GM20431 (cell line): Measurements from ENCODE around the gene KLRB1.
"Not testable (repeated sequence)": the region's sequence is repeated elsewhere in the genome, so short reads cannot be mapped to it uniquely, and the experiment has no call there.

Source experiments
- in situ Hi-C: fragments of 300-500 bp; cut with MseI, MboI; formaldehyde crosslinking; loops from one replicate; pipeline ENCODE4 v1.15.0; 2020; ENCODE audit warnings: low sequenced_read_pairs; ENCODE audit not compliant: unreplicated experiment

Gene KLRB1

GRCh38 chr12:9626821-9627220 lies 19.1 kb upstream of the KLRB1 start:
- in situ Hi-C loops: loop anchor here (25.0 kb wide), 1 partner anchor 110 kb away; the partner anchor contains the start of gene CLECL1

GRCh38 chr12:9626291-9626690 lies 18.6 kb upstream of the KLRB1 start:
- in situ Hi-C loops: loop anchor here (25.0 kb wide), 1 partner anchor 111 kb away; the partner anchor contains the start of gene CLECL1

GRCh38 chr12:9625019-9625418 lies 17.3 kb upstream of the KLRB1 start:
- in situ Hi-C loops: loop anchor here (25.0 kb wide), 1 partner anchor 112 kb away; the partner anchor contains the start of gene CLECL1

- in situ Hi-C loops: loop anchor here (25.0 kb wide), 1 partner anchor 282 kb away; no protein-coding TSS in a partner anchor
Measured at GRCh38 chr12:9619411-9620179, 11.9 kb upstream of the KLRB1 start.

GRCh38 chr12:9618906-9619305 lies 11.2 kb upstream of the KLRB1 start:
- in situ Hi-C loops: loop anchor here (25.0 kb wide), 1 partner anchor 282 kb away; no protein-coding TSS in a partner anchor

- in situ Hi-C loops: loop anchor here (25.0 kb wide), 1 partner anchor 280 kb away; no protein-coding TSS in a partner anchor
Measured at GRCh38 chr12:9617124-9617523, 9.4 kb upstream of the KLRB1 start.

- in situ Hi-C loops: loop anchor here (25.0 kb wide), 1 partner anchor 278 kb away; no protein-coding TSS in a partner anchor
Measured at GRCh38 chr12:9615420-9616136, 7.9 kb upstream of the KLRB1 start.

GRCh38 chr12:9610606-9611005 lies 2.9 kb upstream of the KLRB1 start:
- in situ Hi-C loops: loop anchor here (25.0 kb wide), 1 partner anchor 273 kb away; no protein-coding TSS in a partner anchor

GRCh38 chr12:9606736-9607372 lies 862 bp downstream of the KLRB1 start:
- in situ Hi-C loops: loop anchor here (25.0 kb wide), 1 partner anchor 270 kb away; no protein-coding TSS in a partner anchor

- in situ Hi-C loops: loop anchor here (25.0 kb wide), 1 partner anchor 269 kb away; no protein-coding TSS in a partner anchor
Measured at GRCh38 chr12:9606247-9606646, 1.5 kb downstream of the KLRB1 start.

- in situ Hi-C loops: loop anchor here (25.0 kb wide), 1 partner anchor 268 kb away; no protein-coding TSS in a partner anchor
Measured at GRCh38 chr12:9605483-9605882, 2.2 kb downstream of the KLRB1 start.

- in situ Hi-C loops: loop anchor here (25.0 kb wide), 1 partner anchor 267 kb away; no protein-coding TSS in a partner anchor
Measured at GRCh38 chr12:9604287-9604686, 3.4 kb downstream of the KLRB1 start.

GRCh38 chr12:9600426-9600825 lies 7.3 kb downstream of the KLRB1 start:
- in situ Hi-C loops: loop anchor here (25.0 kb wide), 1 partner anchor 263 kb away; no protein-coding TSS in a partner anchor

GRCh38 chr12:9598363-9598762 lies 9.4 kb downstream of the KLRB1 start:
- in situ Hi-C loops: no loop called here

GRCh38 chr12:9597365-9597764 lies 10.4 kb downstream of the KLRB1 start:
- in situ Hi-C loops: no loop called here

GRCh38 chr12:9590441-9590840 lies 17.3 kb downstream of the KLRB1 start:
- in situ Hi-C loops: no loop called here

GRCh38 chr12:9588749-9589148 lies 19.0 kb downstream of the KLRB1 start:
- in situ Hi-C loops: no loop called here

- in situ Hi-C loops: no loop called here
Measured at GRCh38 chr12:9587987-9588600, 19.6 kb downstream of the KLRB1 start.

- in situ Hi-C loops: not testable (repeated sequence)
Measured at GRCh38 chr12:9577729-9578128, 30.0 kb downstream of the KLRB1 start.

- in situ Hi-C loops: not testable (repeated sequence)
Measured at GRCh38 chr12:9567151-9567550, 40.6 kb downstream of the KLRB1 start.
